ENCODE measurements around the gene PPP2R5D.

- TF ChIP-seq CTCF (optimal IDR thresholded peaks at IDR 0.05 in 1 of 3, IDR thresholded peaks at IDR 0.05 in 1 of 3, conservative IDR thresholded peaks at IDR 0.05 in 1 of 3; ENCODE audit: extremely low read depth in 1 of 3, insufficient read depth in 2 of 3, low read length in 3 of 3) (no peak), EZH2 (IDR thresholded peaks at IDR 0.05; ENCODE audit: low read length) (no peak)
Observed at GRCh38 chr6:43050981-43051380, 66.6 kb downstream of the PPP2R5D start.

All from keratinocyte (primary cell).